H9 (cell line): Measurements from ENCODE around the gene SOBP. TPM values are rescaled to one million over a fixed set of nuclear protein-coding genes. Genes with fewer than 3 reads are reported as not detected.

Experiments
- DNase-seq: peaks from one replicate; pipeline ENCODE4 v3.0.0-alpha.2; 2017
- H2AFZ ChIP-seq: one replicate; pipeline ENCODE4 v1.6.1; 2013; ENCODE audit warnings: mild to moderate bottlenecking, low read length, control low read depth, moderate library complexity
- H2AK5ac ChIP-seq: 2 replicates; pipeline ENCODE4 v1.6.1; 2013; ENCODE audit warnings: low read length, control low read depth, mixed read lengths; ENCODE audit not compliant: insufficient read length
- H2BK120ac ChIP-seq: one replicate; pipeline ENCODE4 v1.6.1; 2013; ENCODE audit warnings: low read depth, mild to moderate bottlenecking, low read length, control low read depth, inconsistent platforms; ENCODE audit not compliant: poor library complexity, severe bottlenecking
- H2BK12ac ChIP-seq: 2 replicates; pipeline ENCODE4 v1.6.1; 2013; ENCODE audit warnings: low read length, control low read depth, mixed read lengths, low read depth; ENCODE audit not compliant: insufficient read length
- H2BK15ac ChIP-seq: 2 replicates; pipeline ENCODE4 v1.6.1; 2013; ENCODE audit warnings: low read depth, low read length, control low read depth
- H2BK20ac ChIP-seq: one replicate; pipeline ENCODE4 v1.6.1; 2013; ENCODE audit warnings: low read depth, mild to moderate bottlenecking, low read length, control low read depth, inconsistent platforms; ENCODE audit not compliant: poor library complexity, severe bottlenecking
- H2BK5ac ChIP-seq: 2 replicates; pipeline ENCODE4 v1.6.1; 2013; ENCODE audit warnings: low read length, control low read depth, mixed read lengths; ENCODE audit not compliant: insufficient read length
- H3K14ac ChIP-seq: 2 replicates; pipeline ENCODE4 v1.6.1; 2013; ENCODE audit warnings: low read length, control low read depth; ENCODE audit not compliant: insufficient read depth
- H3K18ac ChIP-seq: 2 replicates; pipeline ENCODE4 v1.6.1; 2013; ENCODE audit warnings: low read depth, mild to moderate bottlenecking, mixed read lengths, low read length, control low read depth; ENCODE audit not compliant: insufficient read length
- H3K23ac ChIP-seq: 2 replicates; pipeline ENCODE4 v1.6.1; 2013; ENCODE audit warnings: low read length, control low read depth, mixed read lengths, low read depth; ENCODE audit not compliant: insufficient read length
- H3K23me2 ChIP-seq: 2 replicates; pipeline ENCODE4 v1.6.1; 2013; ENCODE audit warnings: low read depth, mild to moderate bottlenecking, mixed read lengths, low read length, control low read depth; ENCODE audit not compliant: insufficient read length, poor library complexity, severe bottlenecking
- H3K27ac ChIP-seq: 2 replicates; pipeline ENCODE4 v1.5.1; 2013; ENCODE audit warnings: low read length, control low read depth, mixed read lengths, low read depth; ENCODE audit not compliant: insufficient read length
- H3K27me3 ChIP-seq: 2 replicates; pipeline ENCODE4 v1.6.1; 2013; ENCODE audit warnings: low read length, control low read depth, inconsistent platforms; ENCODE audit not compliant: insufficient read depth
- H3K4ac ChIP-seq: 2 replicates; pipeline ENCODE4 v1.6.1; 2013; ENCODE audit warnings: low read depth, mild to moderate bottlenecking, control low read depth, inconsistent platforms, low read length, moderate library complexity
- H3K4me1 ChIP-seq: 2 replicates; pipeline ENCODE4 v1.6.1; 2013; ENCODE audit warnings: low read length, control low read depth, inconsistent platforms; ENCODE audit not compliant: insufficient read depth
- H3K4me2 ChIP-seq: 2 replicates; pipeline ENCODE4 v1.6.1; 2013; ENCODE audit warnings: low read length, control low read depth, mixed read lengths; ENCODE audit not compliant: insufficient read length, insufficient read depth
- H3K56ac ChIP-seq: 2 replicates; pipeline ENCODE4 v1.6.1; 2013; ENCODE audit warnings: low read depth, mild to moderate bottlenecking, mixed read lengths, low read length, control low read depth; ENCODE audit not compliant: insufficient read length
- H3K79me1 ChIP-seq: 2 replicates; pipeline ENCODE4 v1.6.1; 2013; ENCODE audit warnings: low read depth, mild to moderate bottlenecking, moderate library complexity, low read length, control low read depth, inconsistent platforms; ENCODE audit not compliant: insufficient read depth, poor library complexity, severe bottlenecking
- H3K79me2 ChIP-seq: 2 replicates; pipeline ENCODE4 v1.6.1; 2013; ENCODE audit warnings: low read length, control low read depth, inconsistent platforms; ENCODE audit not compliant: insufficient read depth
- H3K9ac ChIP-seq: 2 replicates; pipeline ENCODE4 v1.6.1; 2013; ENCODE audit warnings: low read length, control low read depth, mixed read lengths; ENCODE audit not compliant: insufficient read length; ENCODE audit errors: extremely low read depth
- H3K9me3 ChIP-seq: one replicate; pipeline ENCODE4 v1.6.1; 2013; ENCODE audit warnings: low read depth, low read length, inconsistent platforms; ENCODE audit not compliant: control insufficient read depth
- H3T11ph ChIP-seq: one replicate; pipeline ENCODE4 v1.6.1; 2013; ENCODE audit warnings: mild to moderate bottlenecking, low read length, control low read depth, inconsistent platforms
- H4K20me1 ChIP-seq: one replicate; pipeline ENCODE4 v1.6.1; 2013; ENCODE audit not compliant: control insufficient read depth, insufficient read length, insufficient read depth
- H4K5ac ChIP-seq: 2 replicates; pipeline ENCODE4 v1.6.1; 2013; ENCODE audit warnings: low read depth, mild to moderate bottlenecking, mixed read lengths, low read length, control low read depth; ENCODE audit not compliant: insufficient read length
- H4K8ac ChIP-seq: replicated peaks from 2 replicates; pipeline ENCODE4 v1.6.1; 2013; ENCODE audit warnings: low read length, control low read depth, mixed read lengths, low read depth; ENCODE audit not compliant: insufficient read length
- H4K91ac ChIP-seq: 2 replicates; pipeline ENCODE4 v1.6.1; 2013; ENCODE audit warnings: low read depth, mild to moderate bottlenecking, moderate library complexity, mixed read lengths, low read length, control low read depth; ENCODE audit not compliant: insufficient read length
- H3K27ac Mint-ChIP-seq, 3 experiments: 2 replicates in 2 of 3; 3 replicates in 1 of 3; pipeline ENCODE4 v1.8.0; 2020 to 2021; ENCODE audit warnings: mixed read lengths in 3 of 3, mild to moderate bottlenecking in 1 of 3, moderate library complexity in 1 of 3
- H3K27me3 Mint-ChIP-seq: 2 replicates; pipeline ENCODE4 v1.8.0; 2021; ENCODE audit warnings: low read depth, mild to moderate bottlenecking, moderate library complexity, mixed read lengths
- H3K36me3 Mint-ChIP-seq, 3 experiments: 2 replicates in 2 of 3; 3 replicates in 1 of 3; pipeline ENCODE4 v1.8.0; 2020 to 2021; ENCODE audit warnings: low read depth in 3 of 3, mixed read lengths in 3 of 3; ENCODE audit not compliant: insufficient read depth in 1 of 3
- H3K4me1 Mint-ChIP-seq, 2 experiments: 2 replicates each; pipeline ENCODE4 v1.8.0; 2020; ENCODE audit warnings: mixed read lengths in 2 of 2
- H3K4me3 Mint-ChIP-seq, 2 experiments: 2 replicates in 1 of 2; 3 replicates in 1 of 2; pipeline ENCODE4 v1.8.0; 2020 to 2021; ENCODE audit warnings: mild to moderate bottlenecking in 2 of 2, mixed read lengths in 2 of 2, moderate library complexity in 1 of 2
- H3K9me3 Mint-ChIP-seq, 2 experiments: 2 replicates in 1 of 2; 3 replicates in 1 of 2; pipeline ENCODE4 v1.8.0; 2020; ENCODE audit warnings: mild to moderate bottlenecking in 2 of 2, mixed read lengths in 2 of 2, moderate library complexity in 1 of 2
- CTCF ChIP-seq: fragments of 200-600 bp; sonication (generic); conservative IDR thresholded peaks from 3 replicates; pipeline ENCODE4 v1.8.0; 2021; ENCODE audit warnings: antibody characterized with exemption, mild to moderate bottlenecking
- WGBS: extraction: QIAGEN DNeasy Blood & Tissue Kit; methylation state at CpG from one replicate; pipeline ENCODE4 v1.1.7; 2013; ENCODE audit warnings: missing lambda C conversion rate, low lambda C conversion rate, mixed read lengths; ENCODE audit not compliant: insufficient read length; ENCODE audit errors: extremely low coverage; 5-methylcytosine and 5-hydroxymethylcytosine counted together
- total RNA-seq: library from RNA; stranded (reverse); gene quantifications from 2 replicates; pipeline ENCODE4 v1.2.1, GENCODE V29; 2021

Gene SOBP
- total RNA-seq, 1 experiment from 2014 or later = 4.3 TPM

GRCh38 chr6:107663308-107663707 lies 173.4 kb downstream of the SOBP start:
- Histone ChIP-seq H2BK120ac (no peak overlapping the region), H2AK5ac (no peak overlapping the region), H2BK5ac (no peak overlapping the region), H3K79me2 (no peaks in the 10 kb centered on the region), H4K5ac (no peak overlapping the region), H3K18ac (no peak overlapping the region), H2BK15ac (no peak overlapping the region), H3K79me1 (no peaks in the 10 kb centered on the region), H3K9me3 (no peaks in the 10 kb centered on the region), H3K27ac (no peak overlapping the region), H3K27me3 (no peaks in the 10 kb centered on the region), H3K4me1 (peaks cover 9% of the 10 kb centered on the region), H2AFZ (no peak overlapping the region), H4K8ac (no peak overlapping the region), H3K4ac (no peak overlapping the region), H3K4me2 (no peak overlapping the region), H4K91ac (no peak overlapping the region), H3K14ac (no peak overlapping the region), H3K23me2 (no peaks in the 10 kb centered on the region), H3K23ac (no peak overlapping the region), H2BK12ac (no peak overlapping the region), H3T11ph (no peak overlapping the region), H3K9ac (no peak overlapping the region), H4K20me1 (no peaks in the 10 kb centered on the region), H3K56ac (no peak overlapping the region), H2BK20ac (no peak overlapping the region)
- H3K9me3 Mint-ChIP-seq = no peaks in the 10 kb centered on the region
- DNase-seq = no peak
- H3K4me3 Mint-ChIP-seq = no peak overlapping the region
- peaks cover 5% of the 10 kb centered on the region; the same call in 1 of the 2 replicates for H3K27me3 Mint-ChIP-seq
- no peaks in the 10 kb centered on the region for H3K36me3 Mint-ChIP-seq
- no peak overlapping the region for H3K27ac Mint-ChIP-seq
- no CpG with 5 or more reads among the region's 6 CpGs for WGBS
- peaks cover 46 to 53% of the 10 kb centered on the region in 2 experiments for H3K4me1 Mint-ChIP-seq
- 0 out of 3 replicates have a peak, but pooled peaks have one; percentile 17 for TF ChIP-seq CTCF
